HG02884 (cell line): ENCODE measurements around the gene CNTNAP2.

Experiments
- ATAC-seq: cut with Tn5 transposase; IDR thresholded peaks from one replicate; pipeline ENCODE4 v1.9.1; 2021; ENCODE audit warnings: mild to moderate bottlenecking, moderate library complexity; ENCODE audit not compliant: unreplicated experiment

The CNTNAP2 gene

GRCh38 chr7:147298611-147299043 lies 1182.0 kb downstream of the CNTNAP2 start:
- no peak for ATAC-seq

GRCh38 chr7:147300293-147300692 lies 1183.7 kb downstream of the CNTNAP2 start:
- ATAC-seq = no peak

- no peak for ATAC-seq
These were observed 1187.8 kb downstream of the CNTNAP2 start for GRCh38 chr7:147304376-147304775.

GRCh38 chr7:147305827-147306226 lies 1189.2 kb downstream of the CNTNAP2 start:
- ATAC-seq = no peak

- no peak for ATAC-seq
These were observed 1191.9 kb downstream of the CNTNAP2 start for GRCh38 chr7:147308539-147308938.

- no peak for ATAC-seq
These were observed 1194.7 kb downstream of the CNTNAP2 start for GRCh38 chr7:147311336-147311735.

GRCh38 chr7:147321504-147321903 lies 1204.9 kb downstream of the CNTNAP2 start:
- ATAC-seq = no peak

- ATAC-seq = no peak
These were observed 1216.4 kb downstream of the CNTNAP2 start for GRCh38 chr7:147332988-147333387.

- no peak for ATAC-seq
These were observed 1246.5 kb downstream of the CNTNAP2 start for GRCh38 chr7:147363101-147363500.

- ATAC-seq = no peak
These were observed 1259.6 kb downstream of the CNTNAP2 start for GRCh38 chr7:147376192-147376591.

- ATAC-seq = no peak
These were observed 1264.3 kb downstream of the CNTNAP2 start for GRCh38 chr7:147380926-147381325.

- ATAC-seq = no peak
These were observed 1277.7 kb downstream of the CNTNAP2 start for GRCh38 chr7:147394329-147394728.

- no peak for ATAC-seq
These were observed 1283.7 kb downstream of the CNTNAP2 start for GRCh38 chr7:147400221-147400689.

GRCh38 chr7:147400925-147401324 lies 1284.3 kb downstream of the CNTNAP2 start:
- ATAC-seq = no peak

- no peak for ATAC-seq
These were observed 1289.0 kb downstream of the CNTNAP2 start for GRCh38 chr7:147405621-147406020.

GRCh38 chr7:147406521-147407135 lies 1290.0 kb downstream of the CNTNAP2 start:
- no peak for ATAC-seq

GRCh38 chr7:147411096-147411495 lies 1294.5 kb downstream of the CNTNAP2 start:
- ATAC-seq = no peak

- ATAC-seq = no peak
These were observed 1295.5 kb downstream of the CNTNAP2 start for GRCh38 chr7:147412109-147412508.

GRCh38 chr7:147412782-147413556 lies 1296.4 kb downstream of the CNTNAP2 start:
- no peak for ATAC-seq

- ATAC-seq = no peak
These were observed 1296.9 kb downstream of the CNTNAP2 start for GRCh38 chr7:147413557-147413870.

GRCh38 chr7:147415991-147416390 lies 1299.4 kb downstream of the CNTNAP2 start:
- ATAC-seq = no peak

GRCh38 chr7:147418966-147419365 lies 1302.4 kb downstream of the CNTNAP2 start:
- no peak for ATAC-seq
